GM18951 (cell line): ENCODE data around the gene RNF166.

Source experiments
- POLR2A ChIP-seq: IDR thresholded peaks from 4 replicates; pipeline ENCODE4 v1.6.1; 2011; ENCODE audit warnings: mild to moderate bottlenecking; ENCODE audit not compliant: insufficient read length, insufficient read depth; ENCODE audit errors: extremely low read depth
- in situ Hi-C: fragments of 300-500 bp; cut with MboI; formaldehyde crosslinking; loops from one replicate; pipeline ENCODE4 v1.12.0; 2022; ENCODE audit warnings: low sequenced_read_pairs, mixed read lengths, inconsistent platforms; ENCODE audit not compliant: unreplicated experiment

Gene RNF166

GRCh38 chr16:88693420-88694177 lies 12.6 kb downstream of the RNF166 start:
- in situ Hi-C loops: no loop called here
- TF ChIP-seq POLR2A: no peak

DNA sequence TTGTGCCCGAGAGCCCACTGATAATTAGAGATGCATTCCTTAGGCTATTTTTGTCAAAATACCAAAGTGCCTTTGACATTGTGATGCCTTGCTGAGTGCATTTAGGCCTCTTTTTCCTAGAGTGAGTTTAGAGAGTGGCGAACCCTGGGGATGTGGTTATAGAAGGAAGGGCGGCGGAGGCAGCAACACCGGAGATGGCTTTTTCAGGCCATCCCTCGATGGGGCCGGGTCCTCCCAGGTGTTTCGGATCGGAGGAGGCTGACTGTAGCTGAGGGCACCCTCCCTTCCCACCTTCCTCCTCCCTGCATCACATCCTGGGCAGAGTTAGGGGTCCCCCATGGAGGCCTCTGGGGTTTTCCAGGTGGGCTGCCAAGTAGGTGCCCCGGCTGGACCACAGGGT lies 13.3 kb downstream of the RNF166 start:
- TF ChIP-seq POLR2A: no peak
- in situ Hi-C loops: no loop called here

DNA sequence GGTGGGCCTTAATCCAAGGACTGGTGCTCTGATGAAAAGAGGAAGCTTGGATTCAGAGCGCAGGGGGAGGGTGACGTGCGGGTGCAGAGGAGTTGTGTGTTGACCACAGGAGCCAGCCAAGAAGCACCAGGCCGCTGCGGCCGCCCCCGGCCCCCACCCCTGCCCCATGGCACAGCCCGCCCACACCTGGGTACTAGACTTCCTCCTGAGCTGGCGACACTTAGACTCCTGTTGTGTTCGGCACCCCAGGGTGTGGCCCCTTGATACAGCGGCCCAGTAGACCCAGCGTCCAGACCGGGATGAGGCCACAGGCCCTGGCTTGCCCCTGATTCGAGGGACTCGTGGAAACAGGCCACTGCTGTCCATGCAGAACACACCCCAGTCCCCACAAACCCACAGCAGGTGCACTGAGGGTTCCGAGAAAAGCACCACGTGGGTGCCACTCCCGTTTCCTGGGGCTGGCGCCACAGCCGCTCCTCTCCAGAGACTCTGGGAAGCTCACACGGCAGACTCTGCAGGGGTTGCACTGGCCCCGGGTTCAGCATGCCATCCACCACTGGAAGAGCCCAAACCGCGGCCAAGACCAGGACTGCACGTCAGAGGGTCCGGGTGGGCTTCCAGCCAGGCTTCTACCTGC lies 14.2 kb downstream of the RNF166 start:
- in situ Hi-C loops: no loop called here
- TF ChIP-seq POLR2A: no peak

DNA sequence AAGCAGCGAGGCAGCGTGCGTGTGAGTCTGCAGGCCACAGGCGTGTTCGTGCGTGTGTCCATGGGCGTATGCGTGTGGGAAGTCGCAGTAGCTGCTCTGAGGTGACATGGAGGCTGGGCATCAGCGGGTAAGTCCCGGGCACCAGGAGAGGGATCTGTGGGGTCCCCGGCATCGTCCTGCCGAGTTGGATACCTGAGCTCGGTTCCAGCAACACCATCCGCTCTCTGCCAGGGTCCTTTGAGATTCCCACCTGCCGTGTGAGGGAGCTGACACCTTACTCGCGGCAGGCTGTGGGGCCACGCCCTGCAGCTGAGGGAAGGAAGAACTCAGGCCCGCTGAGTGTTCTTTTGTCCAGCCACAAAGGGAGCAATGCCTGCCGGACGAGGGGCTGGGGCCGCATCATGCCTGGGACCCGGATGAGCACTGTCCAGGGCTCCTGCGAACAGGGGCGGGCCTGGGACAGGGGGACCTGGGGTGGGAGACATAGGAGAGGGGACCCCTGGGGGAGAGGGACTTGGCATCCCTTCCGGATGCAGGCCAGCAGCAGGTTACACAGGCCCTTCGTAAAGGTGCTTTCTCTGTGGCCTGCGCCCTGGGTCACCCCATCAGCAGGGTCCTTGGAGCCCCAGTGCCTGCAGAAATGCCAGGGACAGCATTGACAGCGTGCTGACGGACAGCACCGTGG lies 14.9 kb downstream of the RNF166 start:
- TF ChIP-seq POLR2A: no peak
- in situ Hi-C loops: no loop called here

DNA sequence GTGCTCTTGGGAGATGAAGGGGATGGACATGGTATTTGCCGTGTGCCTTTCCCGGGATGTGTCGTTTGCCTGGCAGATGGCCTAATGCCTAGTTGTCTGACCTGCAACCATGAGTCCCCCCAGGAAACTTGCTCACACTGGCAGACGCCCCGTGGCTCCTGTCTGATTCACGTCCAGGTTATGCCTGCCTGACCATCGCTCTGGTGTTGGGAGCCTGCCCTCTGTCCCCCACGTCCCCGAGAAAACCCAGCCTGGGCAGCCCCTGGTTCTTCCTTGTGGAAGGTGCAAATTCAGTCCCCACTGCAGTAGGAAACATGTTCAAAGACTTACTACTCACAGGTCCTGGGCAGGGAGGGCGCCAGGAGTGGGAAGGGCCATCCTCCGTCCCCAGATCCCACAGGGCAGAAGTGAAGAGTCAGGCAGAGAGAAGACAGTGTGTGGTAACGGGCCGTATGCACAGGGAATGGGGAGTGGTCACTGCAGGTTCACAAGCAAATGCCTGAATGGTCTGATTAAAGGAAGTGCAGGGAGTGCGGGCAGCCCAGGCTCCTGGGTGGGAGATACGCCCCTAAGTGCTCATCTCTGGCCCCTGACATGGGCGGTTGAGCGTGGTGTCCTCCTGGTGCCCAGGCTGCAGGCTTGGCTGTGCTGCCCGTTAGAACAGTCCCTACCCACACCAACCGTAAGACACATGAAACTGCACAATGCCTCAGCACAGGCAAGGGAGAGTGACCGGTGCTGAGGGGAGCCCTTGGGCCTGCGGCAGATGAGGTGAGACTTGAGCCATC lies 15.7 kb downstream of the RNF166 start:
- no peak for TF ChIP-seq POLR2A
- in situ Hi-C loops: no loop called here

GRCh38 chr16:88688013-88688778 lies 18.0 kb downstream of the RNF166 start:
- TF ChIP-seq POLR2A: no peak
- in situ Hi-C loops: no loop called here

- in situ Hi-C loops: no loop called here
- TF ChIP-seq POLR2A: no peak
Observed at GRCh38 chr16:88687676-88688012, 18.6 kb downstream of the RNF166 start.

GRCh38 chr16:88687254-88687576 lies 19.0 kb downstream of the RNF166 start:
- in situ Hi-C loops: no loop called here
- no peak for TF ChIP-seq POLR2A

DNA sequence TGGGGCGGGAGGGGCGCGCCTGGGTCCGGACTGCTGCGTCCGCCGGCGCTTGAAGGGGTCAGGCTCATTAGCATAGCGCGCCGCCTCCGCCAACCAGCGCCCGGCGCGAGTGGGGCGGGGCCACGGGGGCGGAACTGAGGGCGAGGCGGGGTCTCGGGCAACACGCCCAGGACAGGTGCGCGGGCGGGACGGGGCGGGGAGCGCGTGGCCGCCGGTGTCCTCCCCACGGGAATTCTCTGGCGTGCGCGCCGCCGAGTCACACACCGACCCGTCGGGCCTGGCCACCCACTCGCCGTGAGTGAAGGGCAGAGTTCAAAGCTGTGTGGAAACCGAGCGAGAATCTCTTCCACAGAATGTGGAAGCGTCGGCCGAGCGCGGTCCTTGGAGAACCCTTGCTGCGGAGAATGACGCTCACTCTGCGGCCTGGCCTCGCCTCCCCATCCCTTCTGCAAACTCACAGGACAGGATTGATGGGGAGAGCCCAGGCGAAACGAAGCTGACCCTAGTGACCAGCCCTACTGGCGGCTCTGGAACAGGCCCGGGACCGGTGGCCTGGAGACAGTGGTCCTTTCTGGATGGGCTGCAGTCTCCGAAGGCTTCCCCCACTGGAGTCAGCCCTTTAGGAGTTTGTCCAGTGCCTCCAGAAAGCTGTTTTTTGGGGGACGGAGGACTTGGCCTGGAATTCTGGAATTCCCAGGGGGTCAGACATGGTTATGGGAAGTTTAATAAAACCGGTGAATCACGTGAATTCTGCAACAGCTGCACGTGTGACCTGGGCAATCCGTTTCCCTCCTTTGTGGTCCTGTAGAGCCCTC lies 19.6 kb downstream of the RNF166 start, which contains the start of gene SNAI3:
Gene SNAI3 (minus strand): TSS at position 69 of the 815 bp plus-strand sequence. CDS start 101 bp downstream, outside the sequence.
- in situ Hi-C loops: no loop called here
- TF ChIP-seq POLR2A: no peak

- in situ Hi-C loops: no loop called here
Observed at GRCh38 chr16:88686062-88686438, 20.2 kb downstream of the RNF166 start.

DNA sequence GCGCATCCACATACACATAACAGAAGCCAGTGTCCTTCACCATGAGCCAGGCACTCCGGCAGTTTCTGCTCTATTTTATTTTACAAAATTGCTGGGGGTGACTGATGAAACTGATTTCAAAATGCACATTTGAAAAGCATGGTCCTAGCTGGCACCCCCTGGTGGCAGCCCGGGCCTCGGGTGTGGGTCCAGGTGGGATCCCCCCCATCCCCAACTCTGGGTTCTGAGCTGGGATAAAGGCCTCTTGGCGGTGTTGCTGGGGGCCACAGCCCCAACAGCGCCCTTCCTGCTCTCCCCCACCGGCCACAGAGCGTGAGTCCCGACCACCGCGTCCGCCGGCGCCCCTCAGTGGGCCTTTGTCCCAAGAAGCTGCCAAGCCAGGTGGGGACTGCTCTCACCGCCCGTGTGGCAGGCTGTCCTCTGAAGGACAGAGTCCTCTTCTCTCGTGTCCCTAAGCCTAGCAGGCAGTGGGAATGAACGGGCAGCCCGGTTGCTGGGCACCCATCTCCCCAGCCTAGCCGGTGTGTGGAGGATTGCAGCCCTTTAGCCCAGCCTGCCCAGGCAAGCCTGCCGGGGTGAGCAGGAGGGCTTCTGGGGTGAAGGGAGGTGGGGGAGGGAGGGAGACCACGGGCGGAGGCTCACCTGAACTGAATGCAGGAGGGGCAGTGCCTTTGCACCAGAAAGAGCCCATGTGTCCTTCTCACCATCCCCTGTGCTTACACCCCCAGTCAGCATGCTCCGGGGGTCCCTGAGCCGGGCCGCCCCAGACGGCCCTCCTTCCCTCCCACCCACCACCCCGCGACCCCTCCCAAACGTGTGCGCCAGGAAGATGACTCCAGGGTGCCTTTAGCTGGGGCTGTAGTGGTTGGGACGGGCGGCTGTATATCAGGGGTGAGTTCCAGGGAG lies 20.8 kb downstream of the RNF166 start:
- no peak for TF ChIP-seq POLR2A
- in situ Hi-C loops: no loop called here

More at GRCh38 chr16:88686062-88686438, 20.2 kb downstream of the RNF166 start:
- no peak for TF ChIP-seq POLR2A

- TF ChIP-seq POLR2A: no peak
- in situ Hi-C loops: no loop called here
Observed at GRCh38 chr16:88684569-88685155, 21.5 kb downstream of the RNF166 start.
